OCI-LY7 (cell line): ENCODE measurements around the gene TRIM46. TPM values are rescaled to one million over a fixed set of nuclear protein-coding genes. Genes with fewer than 3 reads are reported as not detected.

Experiments used
- BruUV-seq: library from RNA; stranded (reverse); fragments of 400-500 nt; replicated peaks from 2 replicates; lab custom pipeline; 2021; lab: Mats Ljungman, UMichigan
- CTCF ChIA-PET: fragments of 300-600 bp; sonication (Branson Sonifier 250); formaldehyde crosslinking; loops from one replicate; lab custom pipeline; 2022; ENCODE audit warnings: antibody characterized with exemption; ENCODE audit not compliant: unreplicated experiment; lab: Charles Lee
- POLR2A ChIA-PET: fragments of 300-600 bp; sonication (Branson Sonifier 250); formaldehyde crosslinking; loops from one replicate; lab custom pipeline; 2022; ENCODE audit warnings: antibody characterized with exemption; lab: Charles Lee
- DNase-seq: peaks from one replicate; pipeline ENCODE4 v3.0.0-alpha.2; 2015; ENCODE audit warnings: low spot score
- H2AFZ ChIP-seq: fragments of 200-600 bp; sonication (generic), shearing (Covaris generic); 2 replicates; pipeline ENCODE4 v1.6.1; 2014; ENCODE audit warnings: mild to moderate bottlenecking, antibody characterized with exemption, low read length, moderate library complexity
- H3K27ac ChIP-seq: fragments of 200-600 bp; sonication (generic); 2 replicates; pipeline ENCODE4 v1.5.1; 2014; ENCODE audit warnings: mixed run types, low read depth, mild to moderate bottlenecking, moderate library complexity, low read length, inconsistent platforms; ENCODE audit not compliant: poor library complexity, severe bottlenecking
- H3K36me3 ChIP-seq: fragments of 200-600 bp; sonication (generic); 2 replicates; pipeline ENCODE4 v1.6.1; 2014; ENCODE audit warnings: mild to moderate bottlenecking, antibody characterized with exemption, low read length, moderate library complexity, mixed read lengths; ENCODE audit not compliant: insufficient read depth
- H3K4me1 ChIP-seq: fragments of 200-600 bp; sonication (generic); 2 replicates; pipeline ENCODE4 v1.5.1; 2014; ENCODE audit warnings: mild to moderate bottlenecking, low read length; ENCODE audit not compliant: insufficient read depth, poor library complexity, severe bottlenecking
- H3K4me2 ChIP-seq: fragments of 200-600 bp; sonication (generic); 2 replicates; pipeline ENCODE4 v1.6.1; 2014; ENCODE audit warnings: mild to moderate bottlenecking, low read length
- H3K4me3 ChIP-seq: fragments of 200-600 bp; sonication (generic); 2 replicates; pipeline ENCODE4 v1.5.1; 2014; ENCODE audit warnings: mild to moderate bottlenecking, low read depth, low read length; ENCODE audit not compliant: poor library complexity, severe bottlenecking
- H3K79me2 ChIP-seq: fragments of 200-600 bp; sonication (generic); 2 replicates; pipeline ENCODE4 v1.6.1; 2016; ENCODE audit warnings: low read depth, mild to moderate bottlenecking, low read length, moderate library complexity, mixed read lengths; ENCODE audit not compliant: insufficient read depth
- H3K9me2 ChIP-seq: fragments of 200-600 bp; sonication (generic); 2 replicates; pipeline ENCODE4 v1.6.1; 2016; ENCODE audit warnings: mild to moderate bottlenecking, low read length, mixed read lengths; ENCODE audit not compliant: insufficient read depth
- H3K9me3 ChIP-seq: fragments of 200-600 bp; sonication (generic); 2 replicates; pipeline ENCODE4 v1.6.1; 2014; ENCODE audit warnings: mild to moderate bottlenecking, mixed run types, low read length, mixed read lengths
- H4K20me1 ChIP-seq: fragments of 200-600 bp; sonication (generic); 2 replicates; pipeline ENCODE4 v1.6.1; 2014; ENCODE audit warnings: mild to moderate bottlenecking, antibody characterized with exemption, low read length, moderate library complexity, mixed read lengths; ENCODE audit not compliant: insufficient read depth
- EZH2phosphoT487 ChIP-seq: fragments of 200-600 bp; sonication (generic); IDR thresholded peaks from 2 replicates; pipeline ENCODE4 v1.6.1; 2018; ENCODE audit warnings: low read depth, borderline replicate concordance, mild to moderate bottlenecking, mixed run types, antibody characterized with exemption, low read length, moderate library complexity, mixed read lengths
- intact Hi-C: fragments of 100-400 bp; cut with micrococcal nuclease; formaldehyde crosslinking; loops from one replicate; pipeline ENCODE4 v1.10.0; 2022; ENCODE audit not compliant: unreplicated experiment
- total RNA-seq, 2 experiments: library from RNA; depleted of rRNA in 1 of 2; stranded (reverse); fragments of >200 nt in 1 of 2; shearing (Covaris generic) in 1 of 2; gene quantifications; 2 replicates each; pipeline ENCODE4 v1.2.3, GENCODE V29; 2014 to 2022
- TF ChIP-seq, protein P1 (sequence below): fragments of 200-600 bp; sonication (generic); conservative IDR thresholded peaks from 2 replicates; pipeline ENCODE4 v1.5.1; 2014; ENCODE audit warnings: mild to moderate bottlenecking, antibody characterized with exemption, low read length, moderate library complexity, mixed read lengths

TRIM46 gene
- total RNA-seq, 2 experiments from 2014 or later: 3.1 to 4.5 TPM

DNA sequence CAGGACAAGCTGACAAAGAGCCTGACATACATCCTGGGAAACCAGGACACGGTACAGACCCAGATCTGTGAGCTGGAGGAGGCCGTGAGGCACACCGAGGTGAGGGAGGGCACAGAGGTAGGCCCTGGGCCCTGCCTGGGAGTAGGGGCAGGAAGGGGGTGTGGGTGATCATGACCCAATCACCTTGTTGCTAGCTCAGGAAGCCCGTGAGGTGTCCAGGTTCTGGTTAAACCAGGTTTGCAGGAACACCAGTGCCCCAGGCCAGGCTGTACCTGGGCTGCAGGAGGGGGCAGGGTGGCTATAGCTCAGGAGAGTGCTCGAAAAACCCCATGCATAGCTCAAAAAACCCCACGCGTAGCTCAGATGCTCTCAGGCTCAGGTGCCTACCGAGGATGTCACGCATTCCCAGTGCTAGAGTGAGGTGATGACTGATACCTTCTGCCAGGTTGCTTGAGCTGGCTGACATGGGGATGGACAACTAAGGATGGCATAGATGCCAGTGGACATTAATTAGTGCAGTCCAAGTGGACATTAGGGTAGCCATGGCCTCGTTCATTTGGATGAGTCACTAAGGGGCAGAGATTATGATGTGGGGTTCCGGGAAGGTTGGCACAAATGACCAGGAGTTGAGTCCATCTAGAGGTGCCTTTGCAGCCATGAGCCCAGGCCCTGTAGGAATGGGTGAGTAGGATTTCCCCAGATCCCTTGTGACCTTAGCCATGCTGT, 3.7 kb downstream of the TRIM46 start:
- H3K4me2 ChIP-seq: 0 out of 2 replicates have a peak overlapping the region, but pooled peaks have one; percentile 8
- no TSS peak for BruUV-seq
- H3K4me1 ChIP-seq: peaks cover 25% of the 10 kb centered on the region
- no peak overlapping the region for H3K27ac ChIP-seq
- H3K9me2 ChIP-seq: no peaks in the 10 kb centered on the region
- H4K20me1 ChIP-seq: no peaks in the 10 kb centered on the region
- CTCF ChIA-PET: interaction anchor here (1.0 to 1.3 kb wide), 2 partner anchors 8 to 16 kb away, joined by 3 to 4 read pairs; no protein-coding TSS in a partner anchor
- intact Hi-C loops: loop anchor here (5.0 kb wide), 1 partner anchor 145 kb away; the partner anchor contains the start of gene RUSC1
- no peaks in the 10 kb centered on the region for H3K36me3 ChIP-seq
- H3K9me3 ChIP-seq: no peaks in the 10 kb centered on the region
- POLR2A ChIA-PET: interaction anchor here (0.6 to 1.2 kb wide), 2 partner anchors 49 to 955 kb away, joined by 4 read pairs; no protein-coding TSS in a partner anchor
- TF ChIP-seq, protein P1, sequence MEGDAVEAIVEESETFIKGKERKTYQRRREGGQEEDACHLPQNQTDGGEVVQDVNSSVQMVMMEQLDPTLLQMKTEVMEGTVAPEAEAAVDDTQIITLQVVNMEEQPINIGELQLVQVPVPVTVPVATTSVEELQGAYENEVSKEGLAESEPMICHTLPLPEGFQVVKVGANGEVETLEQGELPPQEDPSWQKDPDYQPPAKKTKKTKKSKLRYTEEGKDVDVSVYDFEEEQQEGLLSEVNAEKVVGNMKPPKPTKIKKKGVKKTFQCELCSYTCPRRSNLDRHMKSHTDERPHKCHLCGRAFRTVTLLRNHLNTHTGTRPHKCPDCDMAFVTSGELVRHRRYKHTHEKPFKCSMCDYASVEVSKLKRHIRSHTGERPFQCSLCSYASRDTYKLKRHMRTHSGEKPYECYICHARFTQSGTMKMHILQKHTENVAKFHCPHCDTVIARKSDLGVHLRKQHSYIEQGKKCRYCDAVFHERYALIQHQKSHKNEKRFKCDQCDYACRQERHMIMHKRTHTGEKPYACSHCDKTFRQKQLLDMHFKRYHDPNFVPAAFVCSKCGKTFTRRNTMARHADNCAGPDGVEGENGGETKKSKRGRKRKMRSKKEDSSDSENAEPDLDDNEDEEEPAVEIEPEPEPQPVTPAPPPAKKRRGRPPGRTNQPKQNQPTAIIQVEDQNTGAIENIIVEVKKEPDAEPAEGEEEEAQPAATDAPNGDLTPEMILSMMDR: no peak
- no peak for TF ChIP-seq EZH2phosphoT487
- DNase-seq: no peak
- H3K4me3 ChIP-seq: peak overlapping the region; percentile 4
- H3K79me2 ChIP-seq: peaks cover 5% of the 10 kb centered on the region; the same call in 1 of the 2 replicates
- no peak overlapping the region for H2AFZ ChIP-seq

DNA sequence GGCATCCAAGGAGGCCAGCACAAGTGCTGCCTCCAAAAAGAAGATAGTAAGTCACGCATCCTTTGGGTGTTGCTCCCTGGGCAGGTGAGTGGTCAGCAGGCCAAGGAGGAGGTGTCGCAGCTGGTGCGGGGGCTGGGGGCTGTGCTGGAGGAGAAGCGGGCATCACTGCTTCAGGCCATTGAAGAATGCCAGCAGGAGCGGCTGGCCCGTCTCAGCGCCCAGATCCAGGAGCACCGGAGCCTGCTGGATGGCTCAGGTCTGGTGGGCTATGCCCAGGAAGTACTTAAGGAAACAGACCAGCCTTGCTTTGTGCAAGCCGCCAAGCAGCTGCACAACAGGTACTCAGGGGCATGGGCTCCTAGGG, 4.3 kb downstream of the TRIM46 start:
- no peaks in the 10 kb centered on the region; the same call in 1 of the 2 replicates for H3K79me2 ChIP-seq
- H2AFZ ChIP-seq: no peak overlapping the region
- CTCF ChIA-PET: interaction anchor here (1.0 to 1.3 kb wide), 2 partner anchors 7 to 15 kb away, joined by 3 to 4 read pairs; no protein-coding TSS in a partner anchor
- no peaks in the 10 kb centered on the region for H3K36me3 ChIP-seq
- no peak overlapping the region for H3K4me2 ChIP-seq
- no peaks in the 10 kb centered on the region for H3K9me2 ChIP-seq
- POLR2A ChIA-PET: interaction anchor here (1.2 kb wide), 1 partner anchor 49 kb away, joined by 4 read pairs; no protein-coding TSS in a partner anchor
- no peak overlapping the region for H3K27ac ChIP-seq
- no TSS peak for BruUV-seq
- peaks cover 24% of the 10 kb centered on the region for H3K4me1 ChIP-seq
- DNase-seq: no peak
- no peak for TF ChIP-seq EZH2phosphoT487
- TF ChIP-seq, protein P1: no peak
- no peak overlapping the region for H3K4me3 ChIP-seq
- no peaks in the 10 kb centered on the region for H3K9me3 ChIP-seq
- intact Hi-C loops: loop anchor here (5.0 kb wide), 1 partner anchor 144 kb away; the partner anchor contains the start of gene RUSC1
- H4K20me1 ChIP-seq: no peaks in the 10 kb centered on the region
